ENCODE measurements around the gene HLCS. TPM values are rescaled to one million over a fixed set of nuclear protein-coding genes. Genes with fewer than 3 reads are reported as not detected.

The HLCS gene
- total and polyA plus RNA-seq, 2 donors (not counting 3 experiments of a cell fraction or from before 2014, with no cell fraction given) = 6.7 to 17.2 TPM

DNA sequence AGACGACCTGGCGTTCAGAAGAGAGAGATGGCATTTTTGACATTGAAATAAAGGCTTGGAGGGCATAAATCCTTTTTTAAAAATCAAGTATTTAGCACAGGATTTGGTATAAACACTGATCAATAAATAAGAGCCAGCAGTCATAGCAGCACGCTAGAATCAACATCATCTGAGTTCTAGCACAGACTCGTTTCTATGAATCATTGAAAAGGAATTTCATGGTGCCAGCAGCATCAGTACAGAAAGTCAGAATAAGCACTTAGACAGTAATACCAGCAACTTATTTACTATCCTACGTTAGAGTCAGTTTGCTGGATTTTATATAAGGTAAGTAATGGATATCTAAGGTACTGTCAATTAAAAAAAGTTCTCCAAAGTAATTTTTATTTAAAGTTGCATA lies 119.3 kb downstream of the HLCS start:
- Histone ChIP-seq H3K4me1 (ENCODE audit: control insufficient read depth, extremely low read depth, insufficient read depth, low read length) (peaks cover 25% of the 10 kb centered on the region), H3K9me1 (replicated peaks; ENCODE audit: control insufficient read depth, extremely low read depth, insufficient read depth, low read length) (no peaks in the 10 kb centered on the region), H3K9me3 (replicated peaks; ENCODE audit: control insufficient read depth, insufficient read depth, low read length) (no peaks in the 10 kb centered on the region), H3K4me3 (replicated peaks in 1 of 3; ENCODE audit: insufficient read depth in 1 of 3, low read depth in 1 of 3, low read length in 3 of 3) (no peak overlapping the region), H3K36me3 (ENCODE audit: control insufficient read depth in 2 of 2, extremely low read depth in 1 of 2, insufficient read depth in 2 of 2, low read length in 2 of 2) (no peaks in the 10 kb centered on the region), H2AFZ (ENCODE audit: low read depth, low read length) (no peak overlapping the region), H4K20me1 (replicated peaks; ENCODE audit: control insufficient read depth, extremely low read depth, insufficient read depth, low read length) (no peaks in the 10 kb centered on the region), H3K79me2 (ENCODE audit: control insufficient read depth, insufficient read depth, low read length) (no peaks in the 10 kb centered on the region), H3K27ac (ENCODE audit: insufficient read depth, low read depth, low read length) (peak overlapping the region; percentile 43), H3K9ac (replicated peaks; ENCODE audit: extremely low read depth, insufficient read depth, low read length) (peak overlapping the region; percentile 40), H3K4me2 (ENCODE audit: insufficient read depth, low read length) (peak overlapping the region; percentile 31), H3K27me3 (ENCODE audit: control insufficient read depth in 2 of 2, insufficient read depth in 2 of 2, low read length in 2 of 2) (no peaks in the 10 kb centered on the region)
- intact Hi-C loops (cut with micrococcal nuclease) = loop anchor here (5.0 kb wide), 1 partner anchor 50 kb away; no protein-coding TSS in a partner anchor
- BruUV-seq (replicated peaks) = no TSS peak
- DNase-seq (ENCODE audit: low read depth, low spot score) (peak; percentile 67), FAIRE-seq (peak; percentile 71)
- POLR2A ChIA-PET = no interaction called here
- TF ChIP-seq MYC (IDR thresholded peaks at IDR 0.05; ENCODE audit: low read depth, low read length) = no peak
- TF ChIP-seq FOS (IDR thresholded peaks at IDR 0.05; ENCODE audit: borderline replicate concordance, insufficient read depth, low read length) = peak; percentile 57
- dilution Hi-C loops (cut with MboI; ENCODE audit: extremely low pct_ligation_motif_present, low sequenced_read_pairs) = no loop called here
- CTCF ChIA-PET = interaction anchor here (0.7 to 1.5 kb wide), 4 partner anchors 17 to 217 kb away, joined by 3 to 7 read pairs (median 3); no protein-coding TSS in a partner anchor

GRCh38 chr21:36846631-36847030 lies 119.8 kb downstream of the HLCS start:
- Histone ChIP-seq H3K79me2 (ENCODE audit: control insufficient read depth, insufficient read depth, low read length) (no peaks in the 10 kb centered on the region), H3K4me2 (ENCODE audit: insufficient read depth, low read length) (peak overlapping the region; percentile 31), H3K4me3 (replicated peaks in 1 of 3; ENCODE audit: insufficient read depth in 1 of 3, low read depth in 1 of 3, low read length in 3 of 3) (no peak overlapping the region), H3K36me3 (ENCODE audit: control insufficient read depth in 2 of 2, extremely low read depth in 1 of 2, insufficient read depth in 2 of 2, low read length in 2 of 2) (no peaks in the 10 kb centered on the region), H3K27ac (ENCODE audit: insufficient read depth, low read depth, low read length) (peak overlapping the region; percentile 43), H3K9me1 (replicated peaks; ENCODE audit: control insufficient read depth, extremely low read depth, insufficient read depth, low read length) (no peaks in the 10 kb centered on the region), H3K9ac (replicated peaks; ENCODE audit: extremely low read depth, insufficient read depth, low read length) (peak overlapping the region; percentile 40), H2AFZ (ENCODE audit: low read depth, low read length) (peak overlapping the region; percentile 63), H3K4me1 (ENCODE audit: control insufficient read depth, extremely low read depth, insufficient read depth, low read length) (peaks cover 25% of the 10 kb centered on the region), H4K20me1 (replicated peaks; ENCODE audit: control insufficient read depth, extremely low read depth, insufficient read depth, low read length) (no peaks in the 10 kb centered on the region), H3K27me3 (ENCODE audit: control insufficient read depth in 2 of 2, insufficient read depth in 2 of 2, low read length in 2 of 2) (no peaks in the 10 kb centered on the region), H3K9me3 (replicated peaks; ENCODE audit: control insufficient read depth, insufficient read depth, low read length) (no peaks in the 10 kb centered on the region)
- TF ChIP-seq MYC (IDR thresholded peaks at IDR 0.05; ENCODE audit: low read depth, low read length) (no peak), GATA2 (IDR thresholded peaks at IDR 0.05; ENCODE audit: insufficient read depth, insufficient read length, low read depth, low read length) (no peak), EZH2 (IDR thresholded peaks at IDR 0.05; ENCODE audit: borderline replicate concordance, low read depth, low read length, severe bottlenecking) (no peak), POLR2AphosphoS5 (IDR thresholded peaks at IDR 0.05; ENCODE audit: insufficient read depth, low read depth, low read length) (no peak), POLR2A (IDR thresholded peaks at IDR 0.05; ENCODE audit: low read depth, low read length) (no peak), CTCF (IDR thresholded peaks at IDR 0.05; ENCODE audit: extremely low read depth in 1 of 2, insufficient read depth in 1 of 2, low read depth in 1 of 2, low read length in 2 of 2) (no peak), MAX (IDR thresholded peaks at IDR 0.05; ENCODE audit: insufficient read depth, insufficient read length) (no peak), JUN (IDR thresholded peaks at IDR 0.05; ENCODE audit: borderline replicate concordance, insufficient read depth, insufficient read length, low read depth) (no peak)
- FAIRE-seq (no peak), DNase-seq (ENCODE audit: low read depth, low spot score) (no peak)
- ChIA-PET POLR2A (no interaction called here), CTCF (interaction anchor here (0.7 to 1.5 kb wide), 3 partner anchors 16 to 216 kb away, joined by 3 to 7 read pairs (median 3); no protein-coding TSS in a partner anchor)
- no TSS peak for BruUV-seq (replicated peaks)
- intact Hi-C loops (cut with micrococcal nuclease) (loop anchor here (5.0 kb wide), 1 partner anchor 49 kb away; no protein-coding TSS in a partner anchor), dilution Hi-C loops (cut with MboI; ENCODE audit: extremely low pct_ligation_motif_present, low sequenced_read_pairs) (no loop called here)

Data from endothelial cell of umbilical vein (primary cell).